ENCODE data around the gene SPRN.

GRCh38 chr10:133461027-133461426 lies 36.6 kb upstream of the SPRN start:
- TF ChIP-seq CTCF (IDR thresholded peaks at IDR 0.05): no peak
- no peak for TF ChIP-seq POLR2A (IDR thresholded peaks at IDR 0.05)

Measured in heart left ventricle (tissue), 13 donors.